CD14-positive monocyte (primary cell): ENCODE results near the gene ACACA. TPM values are rescaled to one million over a fixed set of nuclear protein-coding genes. Genes with fewer than 3 reads are reported as not detected.

Experiments
- DNase-seq, 3 donors: peaks; one replicate each; pipeline ENCODE4 v3.0.0-alpha.2; 2011 to 2022
- H2AFZ ChIP-seq: 2 replicates; pipeline ENCODE4 v1.6.0; 2012; ENCODE audit warnings: mild to moderate bottlenecking, low read depth, low read length, inconsistent platforms; ENCODE audit not compliant: insufficient read depth, poor library complexity, severe bottlenecking
- H3K27ac ChIP-seq, 2 donors: 1 replicate in 1 of 2; 2 replicates in 1 of 2; pipeline ENCODE4 v1.5.1; 2012 to 2013; ENCODE audit warnings: low read length in 2 of 2, control low read depth in 1 of 2, inconsistent platforms in 1 of 2, low read depth in 1 of 2, mild to moderate bottlenecking in 1 of 2
- H3K27me3 ChIP-seq, 2 donors: one replicate each; pipeline versions ENCODE4 v1.6.0 to v1.6.1; 2011 to 2013; ENCODE audit warnings: low read length in 2 of 2; ENCODE audit not compliant: control insufficient read depth in 2 of 2, insufficient read depth in 2 of 2
- H3K36me3 ChIP-seq, 2 donors: replicated peaks in 1 of 2; 1 replicate in 1 of 2; 2 replicates in 1 of 2; pipeline versions ENCODE4 v1.5.1 to v1.6.1; 2012 to 2013; ENCODE audit warnings: low read length in 2 of 2, control low read depth in 1 of 2, inconsistent platforms in 1 of 2, mild to moderate bottlenecking in 1 of 2; ENCODE audit not compliant: insufficient read depth in 2 of 2, control insufficient read depth in 1 of 2
- H3K4me1 ChIP-seq, 2 donors: 1 replicate in 1 of 2; 2 replicates in 1 of 2; pipeline versions ENCODE4 v1.5.1 to v1.6.1; 2012 to 2013; ENCODE audit warnings: low read length in 2 of 2, control low read depth in 1 of 2, inconsistent platforms in 1 of 2, mild to moderate bottlenecking in 1 of 2, moderate library complexity in 1 of 2; ENCODE audit not compliant: insufficient read depth in 2 of 2, control insufficient read depth in 1 of 2
- H3K4me2 ChIP-seq: replicated peaks from 2 replicates; pipeline ENCODE3; 2012; ENCODE audit warnings: low read length, moderate library complexity, mild to moderate bottlenecking; ENCODE audit not compliant: poor library complexity, severe bottlenecking; ENCODE audit errors: extremely low read depth
- H3K4me3 ChIP-seq, 3 experiments: fragments of 200-600 bp in 1 of 3; sonication (generic) in 1 of 3; replicated peaks in 1 of 3; 1 replicate in 2 of 3; 2 replicates in 1 of 3; pipeline ENCODE4 v1.5.1; 2011 to 2013; ENCODE audit warnings: low read length in 3 of 3, mild to moderate bottlenecking in 3 of 3, control low read depth in 2 of 3, low read depth in 2 of 3, inconsistent platforms in 1 of 3, moderate library complexity in 1 of 3
- H3K79me2 ChIP-seq: 2 replicates; pipeline ENCODE4 v1.6.0; 2012; ENCODE audit warnings: mild to moderate bottlenecking, control low read depth, inconsistent platforms, low read length, moderate library complexity; ENCODE audit not compliant: insufficient read depth
- H3K9ac ChIP-seq: 2 replicates; pipeline ENCODE4 v1.6.0; 2017; ENCODE audit warnings: low read length, mild to moderate bottlenecking; ENCODE audit not compliant: insufficient read depth, poor library complexity, severe bottlenecking
- H3K9me3 ChIP-seq, 2 donors: replicated peaks in 1 of 2; 1 replicate in 1 of 2; 2 replicates in 1 of 2; pipeline versions ENCODE4 v1.5.1 to v1.6.1; 2012 to 2013; ENCODE audit warnings: low read length in 2 of 2, control low read depth in 1 of 2; ENCODE audit not compliant: control insufficient read depth in 1 of 2, insufficient read depth in 1 of 2
- H4K20me1 ChIP-seq: 2 replicates; pipeline ENCODE4 v1.6.0; 2012; ENCODE audit warnings: mild to moderate bottlenecking, low read length, control low read depth, moderate library complexity; ENCODE audit not compliant: insufficient read depth
- H3K27ac Mint-ChIP-seq, 7 donors: one replicate each; pipeline ENCODE4 v1.8.0; 2020; ENCODE audit warnings: mild to moderate bottlenecking in 7 of 7, mixed read lengths in 7 of 7, moderate library complexity in 6 of 7, inconsistent platforms in 2 of 7
- H3K27me3 Mint-ChIP-seq, 3 donors: one replicate each; pipeline ENCODE4 v1.8.0; 2021 to 2022; ENCODE audit warnings: low read depth in 3 of 3, mild to moderate bottlenecking in 3 of 3, mixed read lengths in 3 of 3, moderate library complexity in 3 of 3, inconsistent platforms in 1 of 3
- H3K36me3 Mint-ChIP-seq, 2 donors: one replicate each; pipeline ENCODE4 v1.8.0; 2020; ENCODE audit warnings: mixed read lengths in 2 of 2, inconsistent platforms in 1 of 2, mild to moderate bottlenecking in 1 of 2
- H3K4me1 Mint-ChIP-seq: one replicate; pipeline ENCODE4 v1.8.0; 2020; ENCODE audit warnings: mild to moderate bottlenecking, mixed read lengths
- H3K4me3 Mint-ChIP-seq, 2 donors: one replicate each; pipeline ENCODE4 v1.8.0; 2020; ENCODE audit warnings: mild to moderate bottlenecking in 2 of 2, mixed read lengths in 2 of 2, moderate library complexity in 1 of 2
- H3K9me3 Mint-ChIP-seq, 7 donors: one replicate each; pipeline ENCODE4 v1.8.0; 2020 to 2022; ENCODE audit warnings: mixed read lengths in 7 of 7, mild to moderate bottlenecking in 6 of 7, moderate library complexity in 6 of 7, inconsistent platforms in 2 of 7
- CTCF ChIP-seq: fragments of 200-600 bp; IDR thresholded peaks from one replicate; pipeline ENCODE4 v1.8.0; 2022; ENCODE audit warnings: antibody characterized with exemption, mild to moderate bottlenecking
- WGBS: methylation state at CpG from one replicate; pipeline ENCODE4 v1.1.5; 2013; ENCODE audit warnings: missing lambda C conversion rate; ENCODE audit not compliant: insufficient coverage; 5-methylcytosine and 5-hydroxymethylcytosine counted together
- intact Hi-C, 2 donors: fragments of 100-400 bp; cut with micrococcal nuclease; formaldehyde crosslinking; loops; one replicate each; pipeline versions ENCODE4 v1.15.0 to v1.15.1; 2023
- polyA plus RNA-seq, 3 donors: library from polyadenylated mRNA; depleted of rRNA in 1 of 3; unstranded in 2 of 3; stranded (reverse) in 1 of 3; fragments of 300-500 nt in 2 of 3; fragments of >200 nt in 1 of 3; fragmentation: Illumina TruSeq in 2 of 3; gene quantifications; 1 replicate in 2 of 3; 2 replicates in 1 of 3; pipeline ENCODE4 v1.2.3, GENCODE V29; 2012 to 2021

The ACACA gene
- polyA plus RNA-seq, 3 donors, result 3.5 to 4.6 (median 3.8) TPM

- DNase-seq, result no peak
- H3K27me3 Mint-ChIP-seq, result peaks cover 14 to 40% (median 21%) of the 10 kb centered on the region in 3 donors
- no peak overlapping the region for H3K27ac Mint-ChIP-seq
- whole genome bisulfite sequencing, result 70% methylated on average over 9 of the region's 11 CpGs
- no peak overlapping the region for H3K4me3 Mint-ChIP-seq
- no peak overlapping the region for H3K9ac ChIP-seq
- H3K4me1 ChIP-seq, result no peaks in the 10 kb centered on the region
- no peaks in the 10 kb centered on the region for H3K36me3 ChIP-seq
- no peak for TF ChIP-seq CTCF
- peaks cover 3% of the 10 kb centered on the region for H3K4me1 Mint-ChIP-seq
- no peak overlapping the region for H3K4me3 ChIP-seq
- intact Hi-C loops, result no loop called here
- no peaks in the 10 kb centered on the region for H4K20me1 ChIP-seq
- H3K9me3 Mint-ChIP-seq, result peaks cover 0 to 2% (median 0%) of the 10 kb centered on the region in 7 donors
- H3K36me3 Mint-ChIP-seq, result no peaks in the 10 kb centered on the region
- no peak overlapping the region for H3K4me2 ChIP-seq
- H3K79me2 ChIP-seq, result no peaks in the 10 kb centered on the region
- H2AFZ ChIP-seq, result no peak overlapping the region
- H3K27ac ChIP-seq, result no peak overlapping the region
- H3K9me3 ChIP-seq, result no peaks in the 10 kb centered on the region
- H3K27me3 ChIP-seq, result peaks cover 0 to 14% of the 10 kb centered on the region in 2 donors
These were observed 342.4 kb downstream of the ACACA start for GRCh38 chr17:37064206-37064605.

GRCh38 chr17:37062021-37062420 lies 344.6 kb downstream of the ACACA start:
- Histone ChIP-seq H4K20me1 (no peaks in the 10 kb centered on the region), H3K4me1 (no peaks in the 10 kb centered on the region), H3K27ac (no peak overlapping the region), H3K79me2 (no peaks in the 10 kb centered on the region), H3K27me3 (peaks cover 0 to 7% of the 10 kb centered on the region in 2 donors), H3K9ac (no peak overlapping the region), H3K9me3 (no peaks in the 10 kb centered on the region), H2AFZ (no peak overlapping the region), H3K36me3 (peaks cover 5 to 7% of the 10 kb centered on the region in 2 donors), H3K4me2 (no peak overlapping the region), H3K4me3 (no peak overlapping the region)
- WGBS, result 98% methylated on average over 5 of the region's 9 CpGs
- DNase-seq, result no peak
- Mint-ChIP-seq H3K4me3 (no peak overlapping the region), H3K4me1 (no peaks in the 10 kb centered on the region), H3K9me3 (peaks cover 0 to 2% (median 0%) of the 10 kb centered on the region in 7 donors), H3K27me3 (peaks cover 11 to 24% (median 12%) of the 10 kb centered on the region in 3 donors), H3K36me3 (peaks cover 9 to 14% of the 10 kb centered on the region in 2 donors), H3K27ac (no peak overlapping the region)
- intact Hi-C loops, result no loop called here
- no peak for TF ChIP-seq CTCF
